ENCODE measurements around the gene SERPINA9.
A peak's percentile ranks its signal among the peaks of the same experiment; 100 is the strongest.
"Not testable (repeated sequence)": the region's sequence is repeated elsewhere in the genome, so short reads cannot be mapped to it uniquely, and the experiment has no call there.

Gene SERPINA9

GRCh38 chr14:94441531-94442205 lies 34.3 kb downstream of the SERPINA9 start:
- Mint-ChIP-seq H3K4me3 (no peak overlapping the region), H3K36me3 (ENCODE audit: low read depth) (no peaks in the 10 kb centered on the region), H3K27ac (no peak overlapping the region), H3K4me1 (ENCODE audit: low read depth) (no peaks in the 10 kb centered on the region), H3K27me3 (peaks cover 13% of the 10 kb centered on the region), H3K9me3 (no peaks in the 10 kb centered on the region)
- no peak for DNase-seq

- no peak for DNase-seq
- Mint-ChIP-seq H3K27ac (no peak overlapping the region), H3K9me3 (no peaks in the 10 kb centered on the region), H3K27me3 (peaks cover 16% of the 10 kb centered on the region), H3K4me3 (no peak overlapping the region), H3K36me3 (ENCODE audit: low read depth) (no peaks in the 10 kb centered on the region), H3K4me1 (ENCODE audit: low read depth) (no peaks in the 10 kb centered on the region)
Observed at GRCh38 chr14:94441130-94441529, 34.9 kb downstream of the SERPINA9 start.

GRCh38 chr14:94439453-94440057 lies 36.4 kb downstream of the SERPINA9 start:
- Mint-ChIP-seq H3K27me3 (peaks cover 28% of the 10 kb centered on the region), H3K9me3 (no peaks in the 10 kb centered on the region), H3K4me1 (ENCODE audit: low read depth) (no peaks in the 10 kb centered on the region), H3K27ac (no peak overlapping the region), H3K36me3 (ENCODE audit: low read depth) (no peaks in the 10 kb centered on the region), H3K4me3 (no peak overlapping the region)
- no peak for DNase-seq

GRCh38 chr14:94428610-94429009 lies 47.4 kb downstream of the SERPINA9 start:
- peaks cover 17% of the 10 kb centered on the region for H3K27me3 Mint-ChIP-seq
- H3K4me3 Mint-ChIP-seq: no peak overlapping the region
- H3K9me3 Mint-ChIP-seq: peaks cover 5% of the 10 kb centered on the region
- H3K36me3 Mint-ChIP-seq (ENCODE audit: low read depth): no peaks in the 10 kb centered on the region
- H3K27ac Mint-ChIP-seq: no peak overlapping the region
- DNase-seq: no peak
- no peaks in the 10 kb centered on the region for H3K4me1 Mint-ChIP-seq (ENCODE audit: low read depth)

- no peak overlapping the region for H3K27ac Mint-ChIP-seq
- H3K36me3 Mint-ChIP-seq (ENCODE audit: low read depth): no peaks in the 10 kb centered on the region
- peaks cover 28% of the 10 kb centered on the region for H3K27me3 Mint-ChIP-seq
- no peak overlapping the region for H3K4me3 Mint-ChIP-seq
- H3K9me3 Mint-ChIP-seq: peaks cover 5% of the 10 kb centered on the region
- DNase-seq: no peak
- no peaks in the 10 kb centered on the region for H3K4me1 Mint-ChIP-seq (ENCODE audit: low read depth)
Observed at GRCh38 chr14:94427016-94427613, 48.9 kb downstream of the SERPINA9 start.

- DNase-seq: no peak
- H3K27me3 Mint-ChIP-seq: peaks cover 30% of the 10 kb centered on the region
- no peak overlapping the region for H3K4me3 Mint-ChIP-seq
- H3K4me1 Mint-ChIP-seq (ENCODE audit: low read depth): no peaks in the 10 kb centered on the region
- no peaks in the 10 kb centered on the region for H3K36me3 Mint-ChIP-seq (ENCODE audit: low read depth)
- peaks cover 5% of the 10 kb centered on the region for H3K9me3 Mint-ChIP-seq
- H3K27ac Mint-ChIP-seq: no peak overlapping the region
Observed at GRCh38 chr14:94426526-94426925, 49.5 kb downstream of the SERPINA9 start.

- peaks cover 3% of the 10 kb centered on the region for H3K9me3 Mint-ChIP-seq
- DNase-seq: no peak
- H3K27ac Mint-ChIP-seq: no peak overlapping the region
- H3K4me3 Mint-ChIP-seq: no peak overlapping the region
- H3K36me3 Mint-ChIP-seq (ENCODE audit: low read depth): no peaks in the 10 kb centered on the region
- no peaks in the 10 kb centered on the region for H3K4me1 Mint-ChIP-seq (ENCODE audit: low read depth)
- H3K27me3 Mint-ChIP-seq: peaks cover 39% of the 10 kb centered on the region
Observed at GRCh38 chr14:94424371-94424770, 51.6 kb downstream of the SERPINA9 start.

- DNase-seq: peak; percentile 44
- Mint-ChIP-seq H3K27ac (no peak overlapping the region), H3K4me1 (ENCODE audit: low read depth) (no peaks in the 10 kb centered on the region), H3K36me3 (ENCODE audit: low read depth) (no peaks in the 10 kb centered on the region), H3K9me3 (peaks cover 4% of the 10 kb centered on the region), H3K4me3 (no peak overlapping the region), H3K27me3 (peaks cover 39% of the 10 kb centered on the region)
Observed at GRCh38 chr14:94423453-94424056, 52.4 kb downstream of the SERPINA9 start.

GRCh38 chr14:94421316-94421715 lies 54.7 kb downstream of the SERPINA9 start:
- Mint-ChIP-seq H3K4me1 (ENCODE audit: low read depth) (no peaks in the 10 kb centered on the region), H3K4me3 (no peak overlapping the region), H3K27ac (no peak overlapping the region), H3K9me3 (peaks cover 11% of the 10 kb centered on the region), H3K27me3 (peaks cover 39% of the 10 kb centered on the region), H3K36me3 (ENCODE audit: low read depth) (no peaks in the 10 kb centered on the region)
- DNase-seq: no peak

GRCh38 chr14:94417497-94418205 lies 58.3 kb downstream of the SERPINA9 start:
- Mint-ChIP-seq H3K27me3 (peaks cover 30% of the 10 kb centered on the region), H3K9me3 (peaks cover 11% of the 10 kb centered on the region)
- H3K4me1 Mint-ChIP-seq (ENCODE audit: low read depth); H3K4me3 Mint-ChIP-seq; H3K27ac Mint-ChIP-seq; H3K36me3 Mint-ChIP-seq (ENCODE audit: low read depth); DNase-seq: not testable (repeated sequence)
